ENCODE measurements around the gene SYNGR4.
A peak's percentile ranks its signal among the peaks of the same experiment; 100 is the strongest.

The SYNGR4 gene

DNA sequence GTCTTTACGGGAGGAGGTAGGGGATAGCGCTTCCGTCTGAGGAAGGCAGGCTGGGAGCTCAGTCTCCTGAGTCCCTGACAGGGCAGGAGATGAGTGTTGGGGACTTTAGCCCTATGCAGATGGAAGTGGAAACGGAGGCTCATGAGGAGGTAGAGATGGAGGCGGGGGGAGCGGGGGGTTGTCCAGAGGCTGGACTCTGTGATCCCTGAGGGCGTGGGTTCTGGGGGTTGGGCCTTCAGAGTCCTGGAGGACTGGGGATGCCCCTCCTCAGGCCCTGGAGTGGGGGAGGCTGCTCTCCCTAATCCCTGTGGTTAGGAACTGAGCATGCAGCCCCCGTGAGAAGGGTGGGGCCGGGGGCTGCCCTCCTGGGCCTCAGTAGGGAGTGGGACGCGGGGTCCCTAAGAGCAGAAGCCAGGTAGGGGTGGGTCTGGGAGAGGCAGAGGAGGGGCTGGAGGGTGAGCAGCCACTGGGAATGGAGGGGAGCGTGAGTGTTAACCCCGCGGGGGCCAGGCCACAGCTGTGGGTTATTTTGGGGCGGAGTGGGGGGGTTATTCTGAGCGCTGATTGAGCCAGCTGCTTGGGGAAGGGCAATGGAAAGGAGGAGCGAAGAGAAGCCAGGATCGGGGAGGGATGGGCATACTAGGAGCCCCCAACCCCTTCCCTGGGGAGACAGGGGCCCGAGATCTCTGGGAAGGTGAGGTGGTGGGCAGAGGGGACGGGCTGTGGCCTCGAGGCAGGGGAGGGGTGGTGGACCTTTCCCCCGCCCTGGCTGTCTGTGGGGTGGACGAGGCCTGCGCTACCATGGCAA is 32.1 kb downstream of the SYNGR4 start:
- no peak for DNase-seq (ENCODE audit: low spot score)

DNA sequence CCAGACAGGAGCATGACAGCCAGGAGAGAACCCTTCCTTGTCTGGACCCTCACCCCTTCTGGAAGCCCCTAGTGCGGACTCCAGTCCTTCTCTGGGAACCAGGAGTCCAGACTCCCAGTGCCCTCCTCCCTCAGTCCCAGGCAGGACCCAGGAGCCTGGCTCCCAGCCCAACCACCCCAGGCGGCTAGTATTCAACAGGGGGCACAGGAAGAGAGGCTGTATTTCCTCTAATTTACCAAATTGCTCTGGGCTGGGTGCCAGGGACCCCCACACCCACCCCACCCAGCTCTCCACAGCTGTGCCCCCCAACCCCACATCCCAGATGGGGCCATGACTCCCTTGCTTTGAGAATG is 32.6 kb downstream of the SYNGR4 start:
- no peak for DNase-seq (ENCODE audit: low spot score)

DNA sequence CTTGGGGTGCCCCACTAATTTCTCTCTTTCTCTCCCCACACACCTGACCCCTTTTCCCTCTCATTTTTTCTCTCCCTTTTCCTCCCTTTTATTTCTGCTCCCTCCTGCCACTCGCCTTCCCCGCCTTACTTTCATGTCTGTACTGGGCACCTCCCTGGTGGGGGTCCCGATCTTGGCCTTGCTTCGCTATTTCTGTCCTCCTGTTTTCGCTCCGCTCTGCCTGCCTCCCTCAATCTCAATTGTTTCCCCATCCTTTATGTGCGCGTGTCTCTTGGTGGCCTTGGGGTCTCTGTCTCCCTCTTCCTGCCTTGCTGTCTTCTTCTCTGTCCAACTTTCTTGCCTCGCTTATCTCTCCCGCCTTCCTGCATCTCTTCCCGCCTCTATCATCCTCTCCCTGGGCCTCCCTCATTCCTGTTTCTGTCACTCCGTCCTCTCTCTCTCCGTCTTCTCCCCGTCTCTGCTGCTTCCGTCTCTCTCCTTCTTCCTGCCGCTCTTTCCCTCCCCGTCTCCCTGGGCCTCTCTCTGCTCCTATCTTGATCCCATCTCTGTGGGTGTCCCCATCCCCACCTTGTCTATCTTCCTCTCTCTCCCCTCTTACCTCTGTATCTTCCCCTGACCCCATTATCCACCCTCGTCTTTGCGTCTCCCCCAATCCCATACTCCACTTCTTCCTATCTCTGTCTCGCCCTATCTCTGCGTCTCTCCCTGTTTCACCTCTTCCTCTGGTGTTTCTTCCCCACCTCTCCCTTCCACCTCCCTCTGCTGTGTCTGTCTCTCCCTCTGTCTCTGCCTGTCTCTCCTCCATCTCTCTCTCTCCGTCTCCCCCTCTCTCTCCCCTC is 33.3 kb downstream of the SYNGR4 start:
- no peak for DNase-seq (ENCODE audit: low spot score)

DNA sequence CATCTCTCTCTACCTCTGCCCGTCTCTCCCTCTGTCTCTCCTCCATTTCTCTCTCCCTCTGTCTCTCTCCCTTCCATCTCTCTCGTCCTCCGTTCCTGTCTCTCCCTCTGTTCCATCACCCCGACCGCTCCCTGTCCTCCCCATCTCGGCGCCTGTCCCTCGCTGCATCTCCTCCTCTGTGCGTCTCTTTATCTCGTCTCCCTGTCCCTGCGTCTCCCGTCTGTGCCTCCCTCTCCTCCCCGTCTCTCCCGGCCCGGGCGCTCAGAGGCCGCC is 33.9 kb downstream of the SYNGR4 start:
- no peak for DNase-seq (ENCODE audit: low spot score)

DNA sequence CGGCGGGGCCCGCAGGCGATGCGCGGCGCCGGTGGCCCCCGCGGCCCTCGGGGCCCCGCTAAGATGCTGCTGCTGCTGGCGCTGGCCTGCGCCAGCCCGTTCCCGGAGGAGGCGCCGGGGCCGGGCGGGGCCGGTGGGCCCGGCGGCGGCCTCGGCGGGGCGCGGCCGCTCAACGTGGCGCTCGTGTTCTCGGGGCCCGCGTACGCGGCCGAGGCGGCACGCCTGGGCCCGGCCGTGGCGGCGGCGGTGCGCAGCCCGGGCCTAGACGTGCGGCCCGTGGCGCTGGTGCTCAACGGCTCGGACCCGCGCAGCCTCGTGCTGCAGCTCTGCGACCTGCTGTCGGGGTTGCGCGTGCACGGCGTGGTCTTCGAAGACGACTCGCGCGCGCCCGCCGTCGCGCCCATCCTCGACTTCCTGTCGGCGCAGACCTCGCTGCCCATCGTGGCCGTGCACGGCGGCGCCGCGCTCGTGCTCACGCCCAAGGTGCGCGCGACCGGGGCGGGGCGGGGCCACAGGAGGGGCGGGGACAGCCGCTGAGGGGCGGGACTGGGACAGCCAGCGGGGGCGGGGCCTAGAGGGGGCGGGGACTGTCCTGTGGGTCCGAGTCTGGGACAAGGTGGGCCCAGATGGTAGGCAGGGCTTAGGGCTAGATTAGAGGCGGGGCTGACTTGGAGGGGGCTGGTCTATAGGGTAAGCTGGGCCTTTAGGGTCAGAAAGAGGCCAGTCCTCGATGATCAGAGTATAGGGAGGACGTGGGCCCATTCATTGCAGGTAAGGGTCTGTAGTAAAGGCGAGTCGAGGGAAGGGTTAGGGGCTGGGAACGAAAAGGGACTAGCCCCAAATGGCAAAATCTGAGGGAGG is 34.4 kb downstream of the SYNGR4 start:
- peak; percentile 63 for DNase-seq (ENCODE audit: low spot score)

DNA sequence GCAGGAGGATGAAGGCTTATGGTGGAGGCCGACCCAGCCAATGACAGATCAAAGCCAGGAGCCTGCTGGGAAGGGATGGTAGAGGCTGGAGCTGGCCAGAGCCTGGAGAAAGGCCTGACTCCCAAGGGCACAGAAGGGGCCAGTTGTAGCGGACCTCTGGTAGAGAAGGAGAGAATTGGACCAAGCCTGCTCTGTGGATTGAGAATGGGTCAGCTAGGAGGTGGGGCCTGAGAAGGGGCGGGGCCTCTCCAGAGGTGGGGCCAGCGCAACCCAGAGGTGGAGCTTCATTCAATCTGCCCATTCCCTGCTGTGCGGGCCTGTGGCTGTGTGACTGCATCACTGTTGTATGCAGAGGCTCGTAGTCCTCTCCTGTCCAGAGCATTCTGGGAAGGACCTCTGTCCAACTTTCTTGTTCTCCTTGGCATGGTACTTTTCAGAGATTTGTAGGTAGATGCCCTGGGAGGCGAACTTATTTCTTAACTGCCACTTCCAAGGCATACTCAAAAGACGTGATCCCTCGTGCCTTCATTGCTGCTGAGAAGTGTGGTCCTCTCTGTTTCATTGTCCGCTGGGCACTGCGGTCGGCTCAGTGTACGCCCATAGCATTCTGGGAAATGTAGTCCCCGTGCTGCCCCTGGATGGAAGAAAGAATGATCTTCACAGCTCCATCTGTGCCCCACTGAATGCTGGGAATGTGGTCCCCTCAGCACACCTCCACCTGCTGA is 36.0 kb downstream of the SYNGR4 start:
- peak; percentile 62 for DNase-seq (ENCODE audit: low spot score)

DNA sequence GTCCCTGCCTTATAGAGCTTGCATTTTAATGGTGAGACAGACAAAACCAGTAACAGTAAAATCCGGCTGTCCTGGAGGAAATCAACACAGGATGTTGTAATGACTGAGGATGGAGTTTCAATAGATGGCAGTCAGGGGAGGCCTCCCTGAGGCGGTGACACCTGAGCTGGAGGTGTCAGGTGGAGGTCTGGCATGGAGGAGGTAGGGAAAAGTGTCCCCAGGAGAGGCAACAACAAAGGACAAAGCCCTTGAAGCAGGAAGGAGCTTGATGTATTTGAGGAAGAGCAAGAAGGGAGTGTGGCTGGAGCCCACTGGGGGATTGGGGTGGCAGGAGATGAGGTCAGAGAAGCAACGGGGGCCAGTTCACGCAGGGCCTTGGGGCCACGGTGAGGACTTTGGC is 37.1 kb downstream of the SYNGR4 start:
- no peak for DNase-seq (ENCODE audit: low spot score)

DNA sequence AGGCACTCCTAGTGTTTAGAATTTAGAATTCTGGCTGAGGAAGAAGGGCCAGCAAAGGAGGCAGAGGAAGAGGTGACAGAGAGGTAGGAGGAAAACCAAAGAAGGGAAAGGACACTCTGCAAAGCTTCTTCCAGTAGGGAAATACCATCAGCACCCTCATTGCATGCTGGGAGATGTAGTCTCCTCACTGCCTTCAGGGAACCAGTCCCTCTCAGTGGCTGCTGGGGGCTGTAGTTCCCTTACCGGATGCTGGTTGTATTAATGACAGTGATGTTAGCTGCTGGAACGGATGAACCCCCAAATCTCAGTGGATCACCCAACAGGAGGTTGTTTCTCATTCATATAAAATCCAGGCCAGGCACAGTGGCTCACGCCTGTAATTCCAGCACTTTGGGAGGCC is 39.4 kb downstream of the SYNGR4 start:
- peak; percentile 53 for DNase-seq (ENCODE audit: low spot score)

DNA sequence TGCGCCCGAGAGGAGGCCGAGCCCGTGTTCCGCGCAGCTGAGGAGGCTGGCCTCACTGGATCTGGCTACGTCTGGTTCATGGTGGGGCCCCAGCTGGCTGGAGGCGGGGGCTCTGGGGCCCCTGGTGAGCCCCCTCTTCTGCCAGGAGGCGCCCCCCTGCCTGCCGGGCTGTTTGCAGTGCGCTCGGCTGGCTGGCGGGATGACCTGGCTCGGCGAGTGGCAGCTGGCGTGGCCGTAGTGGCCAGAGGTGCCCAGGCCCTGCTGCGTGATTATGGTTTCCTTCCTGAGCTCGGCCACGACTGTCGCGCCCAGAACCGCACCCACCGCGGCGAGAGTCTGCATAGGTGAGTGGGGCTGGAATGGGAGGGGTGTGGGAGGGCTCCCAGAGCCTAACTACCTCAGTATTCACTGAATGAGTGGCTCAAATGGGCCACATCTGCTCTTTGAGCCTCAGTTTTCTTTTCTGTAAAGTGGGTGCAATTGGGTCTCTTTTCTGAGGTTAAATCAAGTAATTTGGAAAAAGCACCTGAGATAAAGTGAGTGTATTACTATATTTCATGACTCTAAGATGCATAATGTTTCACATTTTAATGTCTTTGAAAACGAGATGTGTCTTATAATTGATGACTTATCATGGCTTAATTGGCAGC is 41.0 kb downstream of the SYNGR4 start:
- no peak for DNase-seq (ENCODE audit: low spot score)

DNA sequence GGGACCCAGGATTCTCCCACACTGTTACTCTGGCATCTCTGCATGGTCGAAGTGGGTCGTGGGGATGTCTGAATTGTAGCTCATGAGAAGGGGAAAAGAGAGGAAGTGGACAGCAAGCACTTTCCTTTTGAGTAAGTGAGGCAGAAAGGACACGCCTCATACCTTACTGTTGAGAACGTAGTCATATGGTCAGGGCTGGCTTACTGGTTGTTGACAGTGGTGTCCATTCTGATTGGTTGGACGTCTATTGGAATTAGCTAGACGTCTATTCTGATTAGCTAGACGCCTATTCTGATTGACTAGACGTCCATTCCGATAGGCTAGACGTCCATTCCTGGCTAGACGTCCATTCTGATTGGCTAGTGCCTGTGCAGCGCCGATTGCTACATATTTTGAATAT is 41.7 kb downstream of the SYNGR4 start:
- DNase-seq (ENCODE audit: low spot score): no peak

DNA sequence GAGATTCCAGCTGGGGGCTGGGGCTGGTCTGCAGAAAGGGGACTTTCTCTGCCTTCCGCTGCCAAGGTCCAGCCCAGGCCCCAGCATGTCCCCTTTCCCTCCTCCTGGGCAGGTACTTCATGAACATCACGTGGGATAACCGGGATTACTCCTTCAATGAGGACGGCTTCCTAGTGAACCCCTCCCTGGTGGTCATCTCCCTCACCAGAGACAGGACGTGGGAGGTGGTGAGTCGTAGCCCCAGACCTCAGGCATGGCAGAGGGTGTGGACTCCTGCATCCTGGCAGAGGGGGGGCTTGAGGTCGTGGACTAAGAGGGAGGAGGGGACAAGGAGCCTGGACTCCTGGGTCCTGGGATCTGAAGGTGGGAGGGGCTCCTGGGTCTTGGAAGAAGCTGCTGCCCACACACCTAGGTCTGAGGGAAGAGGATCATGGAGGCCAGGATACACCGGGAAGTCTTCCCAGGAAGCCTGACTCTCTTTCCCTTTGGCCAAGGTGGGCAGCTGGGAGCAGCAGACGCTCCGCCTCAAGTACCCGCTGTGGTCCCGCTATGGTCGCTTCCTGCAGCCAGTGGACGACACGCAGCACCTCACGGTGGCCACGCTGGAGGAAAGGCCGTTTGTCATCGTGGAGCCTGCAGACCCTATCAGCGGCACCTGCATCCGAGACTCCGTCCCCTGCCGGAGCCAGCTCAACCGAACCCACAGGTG is 49.9 kb downstream of the SYNGR4 start:
- no peak for DNase-seq (ENCODE audit: low spot score)

DNA sequence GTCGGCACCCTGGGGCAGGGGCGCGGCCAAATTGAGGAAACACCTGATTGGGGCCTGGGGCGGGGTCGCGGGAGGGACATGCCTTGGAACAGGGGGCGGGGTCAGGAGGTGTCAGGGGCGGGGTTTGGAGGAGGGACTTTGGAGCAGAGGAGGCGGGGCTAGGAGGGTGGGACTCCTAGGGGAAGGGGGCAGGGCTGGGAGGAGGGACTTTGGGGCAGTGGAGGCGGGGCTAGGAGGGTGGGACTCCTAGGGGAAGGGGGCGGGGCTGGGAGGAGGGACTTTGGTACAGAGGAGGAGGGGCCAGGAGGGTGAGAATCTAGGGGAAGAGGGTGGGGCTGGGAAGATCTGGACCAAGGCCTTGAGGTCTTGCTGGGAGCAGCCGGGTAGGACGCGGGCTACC is 51.2 kb downstream of the SYNGR4 start:
- DNase-seq (ENCODE audit: low spot score): no peak

DNA sequence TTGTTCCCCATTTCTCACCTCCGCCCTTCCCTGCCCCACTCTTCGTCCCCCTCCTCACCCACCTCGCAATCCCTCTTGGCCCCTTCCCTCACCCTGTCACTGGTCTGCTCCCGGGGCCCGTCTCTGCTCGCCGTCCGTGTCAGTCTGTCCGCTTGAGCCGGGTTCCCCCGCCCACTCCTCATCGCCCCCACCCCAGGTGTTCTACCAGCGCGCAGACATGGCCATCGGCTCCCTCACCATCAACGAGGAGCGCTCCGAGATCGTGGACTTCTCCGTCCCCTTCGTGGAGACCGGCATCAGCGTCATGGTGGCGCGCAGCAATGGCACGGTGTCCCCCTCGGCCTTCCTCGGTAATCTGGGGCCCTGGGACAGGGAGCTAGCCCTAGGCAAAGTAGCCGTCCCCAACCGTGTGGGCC is 51.6 kb downstream of the SYNGR4 start:
- no peak for DNase-seq (ENCODE audit: low spot score)

DNA sequence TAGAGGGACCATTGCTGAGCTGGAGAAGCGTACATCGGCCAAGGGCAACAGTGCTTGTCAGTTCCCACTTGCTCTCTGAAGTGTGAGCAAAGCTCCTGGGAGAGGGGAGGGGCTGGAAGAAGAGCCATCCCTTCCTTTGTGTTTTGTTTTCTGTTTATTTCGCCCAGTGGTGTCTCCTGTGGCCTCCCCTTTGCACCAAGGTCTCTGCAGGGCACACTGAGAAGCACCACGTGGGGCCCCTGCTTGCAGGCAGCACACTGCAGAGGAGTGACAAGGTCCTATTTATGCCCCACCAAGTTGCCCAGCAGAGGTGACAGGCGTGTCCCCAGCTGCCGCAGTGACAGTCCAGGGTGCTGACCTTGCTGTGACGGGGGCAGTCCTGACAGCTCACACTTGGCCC is 53.3 kb downstream of the SYNGR4 start:
- no peak for DNase-seq (ENCODE audit: low spot score)

DNA sequence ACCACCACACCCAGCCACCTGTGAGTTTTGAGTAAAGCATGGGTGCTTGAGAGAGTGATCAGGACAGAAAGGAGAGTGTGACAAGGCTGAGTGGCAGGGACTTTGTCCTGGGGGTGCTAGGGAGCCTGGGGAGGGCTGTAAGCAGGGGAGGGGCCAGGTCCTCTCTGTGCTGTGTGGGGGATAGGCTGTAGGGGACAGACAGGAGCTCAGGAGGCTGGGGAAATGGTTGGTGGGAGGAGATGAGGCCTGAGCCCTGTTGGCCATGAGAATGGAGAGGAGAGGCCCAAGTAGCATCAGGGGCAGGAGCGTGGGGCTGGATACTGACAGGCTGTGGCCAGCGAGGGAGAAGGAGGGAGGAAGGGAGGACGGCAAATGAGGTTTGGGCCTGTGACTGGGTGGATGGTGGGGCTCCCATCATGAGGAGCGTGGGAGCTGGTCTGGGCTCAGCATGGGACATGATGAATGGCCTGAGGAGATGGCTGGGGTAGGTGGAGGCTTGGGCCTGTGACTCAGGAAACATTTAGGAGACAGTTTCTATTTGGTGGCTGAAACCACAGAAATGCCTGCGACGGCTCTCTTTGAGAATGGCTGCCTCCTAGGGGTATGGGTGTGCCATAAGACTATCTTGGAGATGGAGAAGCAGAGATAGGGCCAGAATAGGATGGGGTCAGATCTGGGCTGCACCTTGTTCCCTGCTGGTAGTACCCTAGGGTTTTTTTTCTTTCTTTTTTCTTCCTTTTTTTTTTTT is 54.3 kb downstream of the SYNGR4 start:
- DNase-seq (ENCODE audit: low spot score): no peak

DNA sequence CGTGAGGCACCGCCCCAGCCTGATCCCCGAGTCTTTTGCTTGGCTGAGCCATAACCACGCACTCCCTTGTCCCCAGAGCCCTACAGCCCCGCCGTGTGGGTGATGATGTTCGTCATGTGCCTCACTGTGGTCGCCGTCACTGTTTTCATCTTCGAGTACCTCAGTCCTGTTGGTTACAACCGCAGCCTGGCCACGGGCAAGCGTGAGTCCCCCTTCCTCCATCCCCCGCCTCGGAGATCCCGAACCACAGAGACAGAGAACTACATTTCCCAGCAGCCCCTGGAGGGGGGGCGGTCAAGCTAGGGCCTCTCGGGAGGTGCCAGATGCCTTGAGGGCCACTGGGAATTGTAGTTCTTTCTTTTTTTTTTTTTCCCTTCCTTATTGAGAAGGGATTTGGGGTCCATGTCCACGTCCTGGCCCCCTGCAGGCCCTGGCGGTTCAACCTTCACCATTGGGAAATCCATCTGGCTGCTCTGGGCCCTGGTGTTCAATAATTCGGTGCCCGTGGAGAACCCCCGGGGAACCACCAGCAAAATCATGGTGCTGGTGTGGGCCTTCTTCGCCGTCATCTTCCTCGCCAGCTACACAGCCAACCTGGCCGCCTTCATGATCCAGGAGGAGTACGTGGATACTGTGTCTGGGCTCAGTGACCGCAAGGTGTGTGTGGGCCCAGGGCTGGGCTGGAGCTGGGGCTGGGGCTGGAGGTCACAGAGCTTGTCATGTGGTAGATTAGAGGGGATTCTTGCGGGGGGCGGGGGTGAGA is 55.2 kb downstream of the SYNGR4 start:
- peak; percentile 81 for DNase-seq (ENCODE audit: low spot score)

DNA sequence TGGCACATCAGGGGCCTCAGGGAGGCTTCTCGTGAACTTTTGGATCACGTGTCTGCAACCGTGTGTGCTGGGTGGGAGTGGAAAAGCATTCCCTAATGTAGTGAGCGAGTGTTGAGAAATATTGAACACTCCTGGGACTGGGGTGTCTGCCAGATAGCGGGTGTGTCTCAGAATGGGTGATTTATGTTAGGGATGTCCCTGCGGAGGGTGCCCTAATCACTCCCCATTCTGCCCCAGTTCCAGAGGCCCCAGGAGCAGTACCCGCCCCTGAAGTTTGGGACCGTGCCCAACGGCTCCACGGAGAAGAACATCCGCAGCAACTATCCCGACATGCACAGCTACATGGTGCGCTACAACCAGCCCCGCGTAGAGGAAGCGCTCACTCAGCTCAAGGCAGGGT is 57.4 kb downstream of the SYNGR4 start:
- no peak for DNase-seq (ENCODE audit: low spot score)

DNA sequence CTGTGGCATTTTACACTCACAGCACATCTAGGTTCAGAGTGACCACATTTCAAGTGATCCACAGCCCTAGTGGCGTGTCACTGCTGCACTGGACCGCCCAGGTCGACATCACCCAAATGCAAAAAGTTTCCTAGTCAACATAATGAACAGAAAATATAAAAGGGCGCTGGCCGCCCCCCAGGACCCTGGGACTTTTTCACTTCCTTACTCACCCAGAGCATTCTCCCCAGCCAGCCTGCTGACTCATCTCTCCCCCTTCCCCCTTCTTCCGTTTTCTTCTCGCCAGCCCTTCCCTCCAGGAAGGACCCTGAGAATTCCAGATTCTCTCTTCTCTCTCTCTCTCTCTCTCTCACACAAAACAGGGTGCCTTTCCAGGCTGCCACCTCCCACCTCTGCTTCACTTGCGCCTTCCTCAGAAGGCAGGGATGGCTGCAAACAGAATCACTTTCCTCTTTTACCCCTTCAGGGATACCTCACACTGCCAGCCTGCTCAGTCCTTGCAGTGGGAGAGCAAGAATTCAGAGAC is 60.6 kb downstream of the SYNGR4 start:
- DNase-seq (ENCODE audit: low spot score): no peak
